ENCODE data around the gene CD200R1L. TPM values are rescaled to one million over a fixed set of nuclear protein-coding genes. Genes with fewer than 3 reads are reported as not detected.

CD200R1L gene
- total and polyA plus RNA-seq, 2 of the 13 experiments (the other 11 are each of a cell fraction or from before 2014, with no cell fraction given) = not detected

DNA sequence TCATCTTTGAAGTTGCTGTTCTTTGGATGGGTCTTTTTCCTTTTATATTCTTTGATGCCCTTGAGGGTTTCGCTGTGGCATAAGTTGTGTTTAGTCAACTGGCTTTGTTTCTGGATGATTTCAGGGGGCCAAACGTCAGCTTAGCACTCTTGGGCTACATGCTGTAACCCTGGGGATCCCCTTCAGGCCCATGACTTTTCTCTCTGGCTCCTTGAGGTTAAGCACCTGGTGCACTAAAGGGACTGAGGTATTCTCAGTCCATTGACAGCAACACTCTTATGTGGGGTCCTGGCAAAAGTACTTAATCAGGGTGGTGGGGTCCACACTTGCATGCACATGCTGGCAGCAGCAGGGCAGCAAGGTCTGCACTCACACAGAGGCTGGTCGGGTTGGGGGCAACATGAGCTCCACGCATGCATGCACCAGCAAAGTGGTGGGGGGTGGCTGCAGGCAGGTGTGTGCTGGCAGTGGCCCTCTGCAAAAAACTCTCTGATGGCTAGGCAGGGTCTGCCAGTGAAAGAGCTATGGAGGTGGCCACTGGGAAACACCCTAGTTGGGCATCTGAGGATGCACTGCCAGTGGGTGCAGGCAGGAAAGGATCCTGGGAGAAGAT lies 38.1 kb upstream of the CD200R1L start:
- 6% methylated on average over 2 of the region's 4 CpGs for WGBS (ENCODE audit: low lambda C conversion rate)
- Histone ChIP-seq H3K36me3 (replicated peaks in 1 of 2; ENCODE audit: control insufficient read depth in 1 of 2, insufficient read depth in 2 of 2, low read length in 2 of 2) (no peaks in the 10 kb centered on the region), H3K4me3 (replicated peaks in 1 of 3; ENCODE audit: insufficient read depth in 1 of 3, low read depth in 2 of 3, low read length in 3 of 3) (no peak overlapping the region), H3K4me1 (ENCODE audit: insufficient read depth, low read length) (no peaks in the 10 kb centered on the region), H3K9me3 (ENCODE audit: low read length) (no peaks in the 10 kb centered on the region), H4K20me1 (ENCODE audit: insufficient read depth, low read length) (no peaks in the 10 kb centered on the region), H3K79me2 (ENCODE audit: insufficient read depth, low read length) (no peaks in the 10 kb centered on the region), H3K27ac (ENCODE audit: extremely low read length, insufficient read depth, low read length) (no peak overlapping the region), H3K9ac (ENCODE audit: insufficient read depth, low read depth, low read length) (no peak overlapping the region), H3K4me2 (ENCODE audit: low read depth, low read length) (no peak overlapping the region), H3K27me3 (ENCODE audit: control insufficient read depth in 1 of 2, insufficient read depth in 2 of 2, low read length in 2 of 2) (no peaks in the 10 kb centered on the region; a peak in 1 of 5 replicates), H2AFZ (ENCODE audit: low read length) (no peak overlapping the region)
- BruUV-seq (replicated peaks) = no TSS peak
- ChIA-PET POLR2A (no interaction called here), CTCF (ENCODE audit: low intra/inter-chr PET ratio, low total read pairs) (no interaction called here)
- in situ Hi-C loops (cut with HindIII; ENCODE audit: extremely low pct_ligation_motif_present, low pct_unique_long_range_greater_than_20kb) (no loop called here), intact Hi-C loops (cut with micrococcal nuclease; ENCODE audit: unreplicated experiment) (no loop called here)
- no peak for FAIRE-seq
- DNase-seq (ENCODE audit: low spot score) = no peak
- no peak for ATAC-seq
- no peak for TF ChIP-seq RFX1 (IDR thresholded peaks at IDR 0.05)
- no peak for TF ChIP-seq ZFP37 (CRISPR knock-in tag; IDR thresholded peaks at IDR 0.05; ENCODE audit: borderline replicate concordance)
- no peak for TF ChIP-seq ELF1 (CRISPR knock-in tag; IDR thresholded peaks at IDR 0.05)
- TF ChIP-seq ZNF883 (CRISPR knock-in tag; IDR thresholded peaks at IDR 0.05; ENCODE audit: not compliant biosample characterization) = no peak
- TF ChIP-seq MTF2 (CRISPR knock-in tag; IDR thresholded peaks at IDR 0.05; ENCODE audit: borderline replicate concordance) = no peak
- TF ChIP-seq MBD4 (IDR thresholded peaks at IDR 0.05; ENCODE audit: borderline replicate concordance, low read length) = no peak
- TF ChIP-seq MXD3 (CRISPR knock-in tag; IDR thresholded peaks at IDR 0.05) = no peak
- no peak for TF ChIP-seq PHB2 (IDR thresholded peaks at IDR 0.05; ENCODE audit: partially characterized antibody)
- TF ChIP-seq ZBTB39 (CRISPR knock-in tag; IDR thresholded peaks at IDR 0.05) = no peak
- TF ChIP-seq HDAC6 (IDR thresholded peaks at IDR 0.05; ENCODE audit: low read depth, low read length) = no peak
- no peak for TF ChIP-seq ZNF577 (CRISPR knock-in tag; IDR thresholded peaks at IDR 0.05; ENCODE audit: borderline replicate concordance, low read depth)
- TF ChIP-seq REST (IDR thresholded peaks at IDR 0.05; ENCODE audit: borderline replicate concordance in 1 of 2, low read depth in 1 of 2, low read length in 2 of 2) = no peak
- no peak for TF ChIP-seq POLR2AphosphoS2 (IDR thresholded peaks at IDR 0.05; ENCODE audit: low read depth, low read length)
- TF ChIP-seq CEBPG (CRISPR knock-in tag; IDR thresholded peaks at IDR 0.05) = no peak
- no peak for TF ChIP-seq ZSCAN9 (CRISPR knock-in tag; IDR thresholded peaks at IDR 0.05; ENCODE audit: borderline replicate concordance)
